Nephron (organoid): ENCODE measurements around the gene BMPER.

Experiments used
- H3K27ac Mint-ChIP-seq, 3 experiments: 2 replicates each; pipeline ENCODE4 v1.8.0; 2020; ENCODE audit warnings: mixed read lengths in 3 of 3, mild to moderate bottlenecking in 2 of 3, moderate library complexity in 1 of 3
- H3K27me3 Mint-ChIP-seq: 2 replicates; pipeline ENCODE4 v1.8.0; 2021; ENCODE audit warnings: low read depth, mild to moderate bottlenecking, moderate library complexity, mixed read lengths
- H3K36me3 Mint-ChIP-seq: 2 replicates; pipeline ENCODE4 v1.8.0; 2020; ENCODE audit warnings: low read depth, mixed read lengths
- H3K4me1 Mint-ChIP-seq: 2 replicates; pipeline ENCODE4 v1.8.0; 2020; ENCODE audit warnings: mixed read lengths
- H3K4me3 Mint-ChIP-seq, 3 experiments: 2 replicates each; pipeline ENCODE4 v1.8.0; 2020; ENCODE audit warnings: mild to moderate bottlenecking in 3 of 3, mixed read lengths in 3 of 3, moderate library complexity in 2 of 3
- H3K9me3 Mint-ChIP-seq: 2 replicates; pipeline ENCODE4 v1.8.0; 2020; ENCODE audit warnings: mixed read lengths
- CTCF ChIP-seq, 3 experiments: fragments of 200-600 bp; sonication (generic); IDR thresholded peaks; one replicate each; pipeline ENCODE4 v1.5.0; 2021; ENCODE audit warnings: antibody characterized with exemption in 3 of 3; ENCODE audit not compliant: unreplicated experiment in 3 of 3

BMPER gene

DNA sequence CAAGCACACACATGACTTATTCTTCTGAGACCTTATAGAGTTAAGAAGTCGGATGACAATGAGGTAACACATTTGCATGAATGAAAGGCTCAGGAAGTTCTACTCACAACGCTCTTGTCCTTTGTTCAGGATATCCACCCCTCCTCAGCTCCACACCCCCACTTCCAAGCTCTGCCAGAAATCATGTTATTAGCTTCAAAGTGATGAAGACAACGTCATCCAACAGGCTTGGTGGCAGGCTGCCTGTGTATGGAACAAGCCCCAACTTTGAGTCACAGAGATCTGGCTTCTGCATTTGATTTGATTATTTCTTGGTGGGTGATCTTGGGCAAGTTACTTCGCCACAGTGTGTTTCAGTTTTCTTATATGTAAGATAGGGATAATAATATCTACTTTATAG is 12.4 kb upstream of the BMPER start:
- Mint-ChIP-seq H3K9me3 (no peaks in the 10 kb centered on the region), H3K4me1 (peaks cover 28% of the 10 kb centered on the region), H3K27me3 (peaks cover 18% of the 10 kb centered on the region), H3K4me3 (no peak overlapping the region), H3K27ac (no peak overlapping the region), H3K36me3 (no peaks in the 10 kb centered on the region)
- TF ChIP-seq CTCF (IDR thresholded peaks at IDR 0.05; ENCODE audit: unreplicated experiment in 3 of 3), result no peak

DNA sequence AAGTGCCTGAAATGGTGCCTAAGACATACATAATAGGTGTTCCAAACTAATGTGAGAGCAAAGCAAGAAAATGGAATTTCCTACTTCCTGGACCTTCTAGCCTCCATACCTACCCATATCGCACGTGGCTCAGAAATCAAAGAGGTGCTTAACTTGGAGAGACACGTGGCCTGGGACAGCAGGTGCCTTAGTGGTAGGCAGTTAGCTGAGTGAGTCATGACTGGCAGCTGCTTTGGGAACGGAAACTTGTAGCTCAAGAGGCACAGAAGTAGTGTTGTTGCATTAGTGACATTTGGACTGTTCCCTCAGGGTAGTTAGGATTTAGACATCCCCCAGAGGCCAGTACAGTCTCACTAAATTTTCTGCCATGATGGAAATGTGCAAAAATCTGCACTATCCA is 12.0 kb upstream of the BMPER start:
- H3K9me3 Mint-ChIP-seq, result no peaks in the 10 kb centered on the region
- H3K4me1 Mint-ChIP-seq, result peaks cover 23% of the 10 kb centered on the region
- H3K36me3 Mint-ChIP-seq, result no peaks in the 10 kb centered on the region
- no peak for TF ChIP-seq CTCF (IDR thresholded peaks at IDR 0.05; ENCODE audit: unreplicated experiment in 3 of 3)
- H3K27me3 Mint-ChIP-seq, result peaks cover 22% of the 10 kb centered on the region
- no peak overlapping the region for H3K4me3 Mint-ChIP-seq
- H3K27ac Mint-ChIP-seq, result no peak overlapping the region

GRCh38 chr7:33895025-33895804 is 10.1 kb upstream of the BMPER start:
- H3K4me1 Mint-ChIP-seq, result peaks cover 18% of the 10 kb centered on the region
- H3K9me3 Mint-ChIP-seq, result no peaks in the 10 kb centered on the region
- peaks cover 25% of the 10 kb centered on the region for H3K27me3 Mint-ChIP-seq
- peak overlapping the region in 2 of 3 experiments; percentile 9 to 70 for H3K27ac Mint-ChIP-seq
- peak; percentile 86 to 93 (median 87) for TF ChIP-seq CTCF (IDR thresholded peaks at IDR 0.05; ENCODE audit: unreplicated experiment in 3 of 3)
- H3K36me3 Mint-ChIP-seq, result no peaks in the 10 kb centered on the region
- H3K4me3 Mint-ChIP-seq, result no peak overlapping the region

DNA sequence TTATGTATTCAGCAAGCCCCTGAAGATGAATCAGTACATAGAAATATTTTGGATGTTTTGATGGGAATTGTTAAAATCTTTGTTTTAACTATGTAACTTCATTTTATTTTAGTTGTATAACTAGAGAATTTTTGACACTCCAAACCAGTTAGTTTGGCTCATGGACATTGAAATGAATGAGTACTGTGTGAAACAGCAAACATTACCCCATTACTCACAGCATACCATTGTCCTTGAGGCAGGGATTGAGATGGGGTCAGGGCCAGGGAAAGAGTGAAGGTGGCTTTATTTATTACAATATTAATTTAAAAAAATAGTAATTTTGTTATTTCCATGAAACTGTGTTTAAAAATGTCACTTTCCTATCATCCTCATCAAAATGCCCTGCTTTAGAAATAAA is 4.8 kb upstream of the BMPER start:
- Mint-ChIP-seq H3K4me1 (peaks cover 16% of the 10 kb centered on the region), H3K36me3 (no peaks in the 10 kb centered on the region), H3K27me3 (peaks cover 61% of the 10 kb centered on the region), H3K4me3 (no peak overlapping the region), H3K9me3 (no peaks in the 10 kb centered on the region), H3K27ac (no peak overlapping the region)
- no peak for TF ChIP-seq CTCF (IDR thresholded peaks at IDR 0.05; ENCODE audit: unreplicated experiment in 3 of 3)

- H3K4me3 Mint-ChIP-seq, result no peak overlapping the region
These were observed 4.1 kb upstream of the BMPER start for GRCh38 chr7:33901199-33901598.

More at GRCh38 chr7:33901199-33901598, 4.1 kb upstream of the BMPER start:
- Mint-ChIP-seq H3K27ac (no peak overlapping the region), H3K9me3 (no peaks in the 10 kb centered on the region), H3K36me3 (no peaks in the 10 kb centered on the region), H3K27me3 (peaks cover 66% of the 10 kb centered on the region), H3K4me1 (peaks cover 14% of the 10 kb centered on the region)
- TF ChIP-seq CTCF (IDR thresholded peaks at IDR 0.05; ENCODE audit: unreplicated experiment in 3 of 3), result no peak
